Activated CD4-positive, alpha-beta T cell treated with anti-CD3 and anti-CD28 coated beads for 24 hours (primary cell): ENCODE measurements around the gene NAALADL2.
"Not testable (repeated sequence)": the region's sequence is repeated elsewhere in the genome, so short reads cannot be mapped to it uniquely, and the experiment has no call there.

Experiments
- DNase-seq, 2 donors: peaks; one replicate each; pipeline ENCODE4 v3.0.0-alpha.2; 2020; ENCODE audit warnings: low read depth in 2 of 2

NAALADL2 gene

GRCh38 chr3:175266478-175266877, 407.3 kb downstream of the NAALADL2 start:
- DNase-seq = no peak

- DNase-seq = no peak
Measured at GRCh38 chr3:175267121-175267531, 408.0 kb downstream of the NAALADL2 start.

- DNase-seq = no peak
Measured at GRCh38 chr3:175267561-175267960, 408.4 kb downstream of the NAALADL2 start.

- DNase-seq = no peak
Measured at GRCh38 chr3:175269394-175269793, 410.3 kb downstream of the NAALADL2 start.

DNA sequence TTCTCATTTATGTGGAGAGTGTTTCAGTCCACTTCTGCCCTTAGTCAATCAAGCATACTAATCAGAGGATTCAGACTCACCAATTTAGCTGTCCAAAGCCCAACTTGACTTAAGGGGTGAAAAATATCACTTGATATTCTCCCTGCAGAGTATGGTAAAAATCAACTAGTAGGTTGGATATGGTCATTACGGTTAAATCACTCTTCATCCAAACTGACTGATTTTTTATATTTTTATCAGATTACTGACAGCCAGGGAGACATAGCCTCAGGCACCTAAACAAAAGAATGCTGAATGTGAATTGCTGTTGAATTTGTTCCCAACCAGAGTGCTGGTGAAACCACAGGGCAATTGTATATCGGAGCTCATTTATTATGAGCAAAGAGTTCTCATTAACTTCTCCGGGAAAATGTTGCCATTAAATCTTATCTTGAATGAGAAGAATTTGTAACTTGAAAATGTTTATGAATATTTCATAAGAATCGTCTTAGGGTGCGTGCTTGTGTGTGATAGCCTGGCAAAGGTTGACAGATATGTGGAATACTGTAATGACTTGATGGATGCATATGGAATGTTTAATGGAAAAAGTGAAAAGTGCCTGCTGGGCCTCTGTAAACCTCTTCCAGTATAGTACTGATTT, 411.2 kb downstream of the NAALADL2 start:
- DNase-seq = no peak

DNA sequence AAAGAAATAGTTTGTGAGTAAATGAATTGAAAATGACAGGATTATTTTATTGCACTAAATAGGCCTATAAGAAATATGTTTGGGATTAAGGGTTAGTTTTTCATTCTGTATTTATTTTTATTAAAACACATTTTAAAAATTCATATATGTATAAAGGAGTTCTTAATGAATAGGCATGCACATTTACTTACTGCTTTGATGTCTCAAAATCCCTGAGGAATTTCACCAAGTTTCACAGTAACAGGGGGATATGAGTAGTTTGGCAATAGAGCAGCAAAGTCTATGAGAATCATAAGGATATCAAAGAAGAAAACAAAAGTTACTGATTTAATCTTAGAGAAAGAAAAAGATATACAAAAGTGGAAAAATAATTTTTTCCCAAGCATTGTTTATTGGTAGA, 411.7 kb downstream of the NAALADL2 start:
- no peak for DNase-seq

DNA sequence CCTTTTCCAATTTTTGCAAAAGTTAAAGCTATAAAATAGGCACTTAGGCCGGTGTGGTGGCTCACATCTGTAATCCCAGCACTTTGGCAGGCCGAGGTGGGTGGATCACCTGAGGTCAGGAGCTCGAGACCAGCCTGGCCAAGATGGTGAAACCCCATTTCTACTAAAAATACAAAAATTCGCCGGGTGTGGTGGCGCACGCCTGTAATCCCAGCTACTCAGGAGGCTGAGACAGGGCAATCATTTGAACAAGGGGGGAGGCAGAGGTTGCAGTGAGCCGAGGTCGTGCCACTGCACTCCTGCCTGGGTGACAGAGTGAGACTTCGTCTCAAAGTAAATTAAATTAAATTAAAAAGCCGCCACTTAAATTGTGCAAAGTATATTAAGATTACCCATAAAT, 412.3 kb downstream of the NAALADL2 start:
- not testable (repeated sequence) for DNase-seq

DNA sequence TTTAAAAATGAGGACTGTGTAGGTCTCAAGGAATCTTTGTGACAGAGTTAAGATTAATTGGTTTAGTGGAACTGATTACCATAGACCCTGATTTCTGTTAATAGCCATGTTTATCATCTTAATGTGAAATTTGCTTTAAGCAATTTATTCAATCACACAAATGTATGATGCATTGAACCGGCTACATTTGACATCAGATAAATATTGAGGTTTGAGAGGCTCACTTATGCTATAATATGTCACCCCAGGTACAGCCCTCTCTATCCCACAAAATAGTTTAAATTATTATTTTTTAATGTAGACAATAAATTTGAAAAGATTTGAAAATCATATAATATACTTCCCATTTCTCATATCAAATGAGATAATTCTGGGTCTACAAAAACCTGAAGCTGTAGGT, 413.3 kb downstream of the NAALADL2 start:
- no peak for DNase-seq

DNA sequence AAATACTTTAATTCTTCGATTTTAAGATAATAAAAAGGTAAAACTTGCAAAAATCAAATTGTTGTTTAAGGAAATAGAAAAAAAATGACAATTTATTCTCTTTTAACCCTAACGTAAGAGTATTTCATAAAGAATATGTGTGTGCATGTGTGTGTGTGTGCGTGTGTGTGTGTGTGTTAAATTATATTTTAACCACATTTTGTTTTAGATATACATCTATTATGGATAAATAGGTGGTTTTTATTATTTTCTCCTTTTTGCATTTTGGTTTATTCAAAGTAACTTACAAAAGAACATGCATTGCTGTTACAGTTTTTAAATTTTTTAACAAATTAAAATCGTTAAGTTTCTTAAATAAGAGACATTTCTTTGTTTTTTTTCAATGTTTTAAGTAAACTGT, 414.4 kb downstream of the NAALADL2 start:
- no peak for DNase-seq

GRCh38 chr3:175274056-175274455, 414.9 kb downstream of the NAALADL2 start:
- DNase-seq = no peak

GRCh38 chr3:175274474-175275218, 415.5 kb downstream of the NAALADL2 start:
- no peak for DNase-seq

DNA sequence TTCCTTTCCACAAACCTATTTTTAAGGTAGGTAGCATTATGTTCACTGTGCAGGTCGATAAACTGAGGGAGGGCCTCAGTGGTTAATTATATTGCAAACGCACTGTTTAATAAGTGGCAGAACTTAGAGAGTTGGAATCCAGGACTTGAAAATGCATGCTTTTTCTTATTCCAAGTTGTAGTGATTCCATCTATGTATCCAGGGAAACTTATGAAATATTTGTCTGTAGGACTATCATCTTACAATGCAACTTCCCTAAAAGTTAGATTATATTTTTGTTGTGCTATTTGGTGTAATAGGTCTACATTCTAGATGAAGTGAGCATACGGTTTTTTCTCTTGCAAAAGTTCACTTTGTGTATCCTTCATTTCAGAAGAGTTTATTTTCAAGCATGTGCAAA, 419.5 kb downstream of the NAALADL2 start:
- no peak for DNase-seq

DNA sequence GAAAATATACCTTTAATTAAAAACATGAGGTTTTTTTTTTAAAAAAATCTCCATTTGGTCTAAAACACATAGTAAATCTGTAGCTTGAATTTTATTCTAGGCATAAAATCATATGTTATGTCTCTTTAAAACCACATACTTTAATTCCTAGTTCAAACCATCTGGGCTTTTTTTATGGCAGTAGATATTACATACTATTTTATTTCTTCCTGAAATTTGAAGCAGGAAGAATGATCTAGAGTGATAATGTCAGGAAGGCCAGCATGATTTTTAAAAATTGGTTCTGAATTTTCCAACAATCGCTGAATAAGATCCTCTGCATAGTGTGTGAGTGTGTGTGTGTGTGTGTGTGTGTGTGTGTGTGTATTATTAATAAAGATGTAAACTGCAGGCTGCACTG, 420.3 kb downstream of the NAALADL2 start:
- DNase-seq = no peak

DNA sequence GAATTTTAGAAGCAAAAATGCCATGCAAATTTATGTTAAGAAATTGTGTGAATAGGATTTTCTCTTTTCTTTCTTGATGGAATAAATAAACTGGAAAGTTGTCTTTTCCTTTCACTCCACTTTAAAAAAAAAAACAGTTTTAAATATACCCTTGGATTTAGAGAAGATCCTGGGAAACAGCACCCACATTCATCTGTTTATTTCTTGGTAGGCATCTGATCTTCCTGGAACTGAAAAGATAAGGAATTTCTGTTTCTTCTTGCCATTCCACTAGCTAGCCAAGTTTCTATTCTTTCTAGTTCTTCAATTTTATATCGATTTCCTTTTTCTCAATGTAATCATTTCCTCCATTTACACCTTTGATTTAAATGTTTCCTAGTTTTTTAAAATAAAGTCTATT, 420.8 kb downstream of the NAALADL2 start:
- DNase-seq = no peak

DNA sequence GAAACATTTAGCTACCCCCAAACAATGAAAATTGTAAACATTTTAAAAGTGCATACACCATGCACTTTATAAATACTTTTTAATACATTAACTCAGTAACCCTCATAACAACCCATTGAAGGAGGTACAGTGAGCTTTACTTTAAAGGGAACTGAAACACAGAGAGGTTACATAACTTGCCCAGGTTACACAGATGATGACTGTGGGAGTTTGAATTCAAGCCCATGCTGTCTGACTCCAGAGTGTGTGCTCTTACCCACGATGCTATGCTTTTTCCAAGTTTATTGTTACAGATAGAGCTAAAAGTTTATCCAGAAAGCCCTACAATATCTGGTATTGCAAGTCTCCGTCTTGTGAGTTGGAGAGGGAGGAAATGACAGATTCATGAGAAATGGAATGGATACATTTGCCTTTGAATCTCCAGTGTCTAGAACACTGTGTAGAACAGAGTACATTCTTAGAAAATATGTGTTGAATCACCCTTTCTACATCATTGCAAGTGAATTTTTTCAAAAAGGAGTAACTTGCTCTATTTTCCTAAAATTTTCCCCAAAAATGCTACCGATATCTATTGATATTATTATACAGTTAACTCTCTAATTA, 428.3 kb downstream of the NAALADL2 start:
- DNase-seq = no peak

- DNase-seq = no peak
Measured at GRCh38 chr3:175288621-175289020, 429.5 kb downstream of the NAALADL2 start.

GRCh38 chr3:175294793-175295192, 435.7 kb downstream of the NAALADL2 start:
- no peak for DNase-seq

GRCh38 chr3:175295248-175296130, 436.4 kb downstream of the NAALADL2 start:
- DNase-seq = no peak

DNA sequence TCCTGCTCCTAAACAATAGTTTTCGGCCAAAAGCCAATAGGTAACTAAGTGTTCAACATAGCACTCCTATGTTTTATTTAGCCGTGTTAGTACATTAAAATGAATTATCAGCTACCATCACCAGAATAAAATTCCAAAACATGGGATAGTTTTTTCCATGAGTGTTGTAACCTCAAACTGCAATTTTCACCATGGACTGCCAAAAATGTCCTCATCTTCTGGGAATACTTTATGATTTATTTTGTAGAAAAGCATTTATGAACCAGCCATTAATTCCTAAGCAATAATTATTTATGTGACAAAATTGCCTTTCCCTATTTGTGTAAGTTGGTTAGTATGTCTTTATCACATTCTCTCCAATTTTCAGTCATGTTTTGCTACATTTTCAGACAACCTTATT, 438.1 kb downstream of the NAALADL2 start:
- no peak for DNase-seq

DNA sequence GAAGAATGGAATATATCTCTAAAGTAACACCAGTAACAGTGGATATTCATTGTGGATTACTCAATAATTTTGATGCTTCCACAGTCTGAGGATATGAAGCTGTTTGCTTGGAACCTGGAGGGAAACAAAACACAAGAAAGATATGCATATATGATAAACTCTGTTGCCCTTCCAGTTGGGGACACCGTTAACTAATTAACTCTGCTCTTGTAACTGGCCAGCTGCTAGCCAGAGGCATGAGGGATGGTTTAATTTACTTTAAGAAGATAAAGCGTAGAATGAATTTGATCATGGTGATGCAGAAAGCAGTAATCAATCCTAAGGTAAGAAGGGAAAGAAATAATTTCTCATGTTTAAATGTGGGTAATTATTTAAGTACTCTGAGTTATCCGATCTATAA, 442.6 kb downstream of the NAALADL2 start:
- DNase-seq = no peak

GRCh38 chr3:175304404-175304803, 445.3 kb downstream of the NAALADL2 start:
- no peak for DNase-seq

DNA sequence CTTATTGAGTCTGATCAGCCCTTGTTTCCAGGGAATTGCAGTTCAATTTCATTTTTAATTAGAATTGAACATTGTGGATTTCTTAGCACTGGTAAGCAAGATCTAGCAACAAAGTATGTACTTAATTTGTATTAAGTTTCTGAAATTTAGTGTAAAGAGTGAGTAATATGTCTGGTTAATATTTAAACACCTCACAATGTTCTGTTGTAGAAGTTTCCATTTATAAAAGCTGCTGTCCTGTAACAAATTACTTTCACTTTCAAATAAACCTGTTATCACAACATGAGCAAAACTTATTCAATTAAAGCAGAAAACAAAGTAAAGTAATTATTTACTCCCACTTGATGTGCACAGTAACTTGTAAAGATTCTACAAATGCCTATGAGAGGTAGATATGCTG, 448.5 kb downstream of the NAALADL2 start:
- no peak for DNase-seq
